Erythroblast (primary cell): Measurements from ENCODE around the gene SNRPA1.

Experiments
- GATA1 ChIP-seq: IDR thresholded peaks from 2 replicates; pipeline ENCODE4 v1.6.1; 2011; ENCODE audit warnings: low read depth, mild to moderate bottlenecking, control low read depth, low read length, moderate library complexity
- POLR2A ChIP-seq: IDR thresholded peaks from 2 replicates; pipeline ENCODE4 v1.6.1; 2011; ENCODE audit warnings: mild to moderate bottlenecking, low read length

DNA sequence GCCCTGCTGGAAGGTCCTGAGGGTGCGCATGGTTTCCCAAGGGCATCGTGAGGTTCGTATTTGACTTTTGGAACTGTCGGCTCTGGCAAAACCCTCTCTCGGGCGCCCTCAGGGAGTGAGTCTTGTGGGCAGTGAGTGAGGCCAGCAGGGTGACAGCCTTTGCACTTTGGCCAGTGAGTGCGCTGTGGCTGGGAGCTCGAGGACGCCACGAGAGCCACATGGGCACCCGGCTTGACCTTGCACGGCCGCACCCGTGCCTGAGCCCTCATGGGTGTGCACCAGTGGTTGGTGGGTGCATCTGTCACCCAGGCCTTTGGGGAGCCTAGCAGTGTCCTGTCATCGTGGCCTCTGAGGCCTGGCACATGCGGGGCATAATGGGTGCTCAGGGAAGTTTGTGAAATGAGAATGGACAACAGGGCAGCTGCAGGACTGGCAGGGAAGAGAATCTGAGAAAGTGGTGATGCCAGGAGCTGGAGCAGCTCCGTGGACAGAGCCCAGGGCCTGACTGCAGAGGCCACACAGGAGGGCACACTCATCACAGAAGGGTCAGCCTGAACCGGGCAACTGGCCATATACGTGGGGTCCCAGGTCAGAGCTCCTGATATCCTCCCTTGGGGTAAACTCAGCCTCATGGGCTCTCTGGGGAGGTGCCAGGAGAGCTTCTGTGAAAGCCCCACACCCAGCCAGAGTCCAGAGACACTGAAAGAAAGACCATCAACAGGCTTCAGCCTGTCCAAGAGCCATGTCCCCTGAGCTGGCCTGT is 30.4 kb upstream of the SNRPA1 start:
- no peak for TF ChIP-seq POLR2A
- TF ChIP-seq GATA1 = no peak
